Peyer's patch (tissue), 4 donors: Measurements from ENCODE around the gene ATP5PO. TPM values are rescaled to one million over a fixed set of nuclear protein-coding genes. Genes with fewer than 3 reads are reported as not detected.
A peak's percentile ranks its signal among the peaks of the same experiment; 100 is the strongest.

Experiments used
- DNase-seq, 3 donors: peaks; one replicate each; pipeline ENCODE4 v3.0.0-alpha.2; 2017 to 2019
- H3K27ac ChIP-seq, 4 donors: fragments of 200-600 bp; sonication (generic); one replicate each; pipeline ENCODE4 v1.5.1; 2016 to 2019
- H3K27me3 ChIP-seq, 2 donors: fragments of 200-600 bp; sonication (generic); one replicate each; pipeline ENCODE4 v1.5.1; 2019
- H3K36me3 ChIP-seq, 3 donors: fragments of 200-600 bp; sonication (generic); one replicate each; pipeline ENCODE4 v1.5.1; 2016 to 2019
- H3K4me1 ChIP-seq, 4 donors: fragments of 200-600 bp; sonication (generic); one replicate each; pipeline ENCODE4 v1.5.1; 2016 to 2019
- H3K4me3 ChIP-seq, 4 donors: fragments of 200-600 bp; sonication (generic); 1 replicate in 3 of 4; 2 replicates in 1 of 4; pipeline ENCODE4 v1.5.1; 2016 to 2019; ENCODE audit warnings: mild to moderate bottlenecking in 1 of 4
- H3K9me3 ChIP-seq, 4 donors: fragments of 200-600 bp; sonication (generic); one replicate each; pipeline ENCODE4 v1.5.1; 2016 to 2019; ENCODE audit warnings: mild to moderate bottlenecking in 1 of 4
- POLR2A ChIP-seq, 2 donors: fragments of 450-650 bp; IDR thresholded peaks; one replicate each; pipeline ENCODE4 v1.5.1; 2017; ENCODE audit warnings: antibody characterized with exemption in 2 of 2, mild to moderate bottlenecking in 2 of 2, moderate library complexity in 2 of 2
- total RNA-seq, 4 donors: library from RNA; depleted of rRNA; stranded (reverse); fragments of >200 nt; gene quantifications; one replicate each; pipeline ENCODE4 v1.1.0, GENCODE V29; 2016
- TF ChIP-seq, protein P1 (sequence below), 6 experiments: fragments of 450-650 bp in 4 of 6; fragments of 200-600 bp in 2 of 6; sonication (generic) in 1 of 6; IDR thresholded peaks; one replicate each; pipeline ENCODE4 v1.5.1; 2017 to 2019; ENCODE audit warnings: antibody characterized with exemption in 6 of 6, mild to moderate bottlenecking in 3 of 6, moderate library complexity in 1 of 6

ATP5PO gene
- total RNA-seq, 4 donors from 2014 or later: 178 to 291 (median 203) TPM

DNA sequence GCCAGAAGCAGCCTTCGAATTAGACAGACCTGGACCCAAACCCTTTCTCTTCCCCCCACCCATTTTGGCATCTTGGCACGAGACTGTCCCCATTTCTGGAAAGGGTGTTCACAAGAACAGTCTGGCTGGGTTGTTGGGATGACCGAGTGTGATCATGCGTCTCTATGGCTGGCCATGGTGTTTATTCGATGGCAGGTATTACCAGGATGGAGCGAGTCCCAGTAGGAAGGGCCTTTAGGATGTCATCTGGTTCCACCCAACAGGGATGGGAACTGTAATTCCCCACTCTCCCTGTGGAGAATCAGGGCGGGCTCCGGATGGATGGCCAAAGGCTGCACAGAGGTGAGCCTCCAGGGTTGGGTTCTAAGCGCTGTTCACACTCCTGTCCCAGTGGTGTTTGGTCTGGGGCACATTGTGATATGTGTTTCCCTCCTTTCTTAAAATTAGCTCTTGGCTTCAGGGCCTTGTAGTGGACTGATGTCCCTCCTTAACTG is 33.4 kb upstream of the ATP5PO start:
- H3K27ac ChIP-seq: peak overlapping the region; percentile 79 to 89 (median 87)
- DNase-seq: no peak
- H3K36me3 ChIP-seq: no peaks in the 10 kb centered on the region
- peaks cover 0 to 26% (median 14%) of the 10 kb centered on the region in 4 donors for H3K4me1 ChIP-seq
- H3K9me3 ChIP-seq: no peaks in the 10 kb centered on the region
- H3K27me3 ChIP-seq: no peaks in the 10 kb centered on the region
- TF ChIP-seq, protein P1, sequence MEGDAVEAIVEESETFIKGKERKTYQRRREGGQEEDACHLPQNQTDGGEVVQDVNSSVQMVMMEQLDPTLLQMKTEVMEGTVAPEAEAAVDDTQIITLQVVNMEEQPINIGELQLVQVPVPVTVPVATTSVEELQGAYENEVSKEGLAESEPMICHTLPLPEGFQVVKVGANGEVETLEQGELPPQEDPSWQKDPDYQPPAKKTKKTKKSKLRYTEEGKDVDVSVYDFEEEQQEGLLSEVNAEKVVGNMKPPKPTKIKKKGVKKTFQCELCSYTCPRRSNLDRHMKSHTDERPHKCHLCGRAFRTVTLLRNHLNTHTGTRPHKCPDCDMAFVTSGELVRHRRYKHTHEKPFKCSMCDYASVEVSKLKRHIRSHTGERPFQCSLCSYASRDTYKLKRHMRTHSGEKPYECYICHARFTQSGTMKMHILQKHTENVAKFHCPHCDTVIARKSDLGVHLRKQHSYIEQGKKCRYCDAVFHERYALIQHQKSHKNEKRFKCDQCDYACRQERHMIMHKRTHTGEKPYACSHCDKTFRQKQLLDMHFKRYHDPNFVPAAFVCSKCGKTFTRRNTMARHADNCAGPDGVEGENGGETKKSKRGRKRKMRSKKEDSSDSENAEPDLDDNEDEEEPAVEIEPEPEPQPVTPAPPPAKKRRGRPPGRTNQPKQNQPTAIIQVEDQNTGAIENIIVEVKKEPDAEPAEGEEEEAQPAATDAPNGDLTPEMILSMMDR (IDR thresholded peaks at IDR 0.05): no peak
- TF ChIP-seq POLR2A (IDR thresholded peaks at IDR 0.05): no peak
- no peak overlapping the region for H3K4me3 ChIP-seq

DNA sequence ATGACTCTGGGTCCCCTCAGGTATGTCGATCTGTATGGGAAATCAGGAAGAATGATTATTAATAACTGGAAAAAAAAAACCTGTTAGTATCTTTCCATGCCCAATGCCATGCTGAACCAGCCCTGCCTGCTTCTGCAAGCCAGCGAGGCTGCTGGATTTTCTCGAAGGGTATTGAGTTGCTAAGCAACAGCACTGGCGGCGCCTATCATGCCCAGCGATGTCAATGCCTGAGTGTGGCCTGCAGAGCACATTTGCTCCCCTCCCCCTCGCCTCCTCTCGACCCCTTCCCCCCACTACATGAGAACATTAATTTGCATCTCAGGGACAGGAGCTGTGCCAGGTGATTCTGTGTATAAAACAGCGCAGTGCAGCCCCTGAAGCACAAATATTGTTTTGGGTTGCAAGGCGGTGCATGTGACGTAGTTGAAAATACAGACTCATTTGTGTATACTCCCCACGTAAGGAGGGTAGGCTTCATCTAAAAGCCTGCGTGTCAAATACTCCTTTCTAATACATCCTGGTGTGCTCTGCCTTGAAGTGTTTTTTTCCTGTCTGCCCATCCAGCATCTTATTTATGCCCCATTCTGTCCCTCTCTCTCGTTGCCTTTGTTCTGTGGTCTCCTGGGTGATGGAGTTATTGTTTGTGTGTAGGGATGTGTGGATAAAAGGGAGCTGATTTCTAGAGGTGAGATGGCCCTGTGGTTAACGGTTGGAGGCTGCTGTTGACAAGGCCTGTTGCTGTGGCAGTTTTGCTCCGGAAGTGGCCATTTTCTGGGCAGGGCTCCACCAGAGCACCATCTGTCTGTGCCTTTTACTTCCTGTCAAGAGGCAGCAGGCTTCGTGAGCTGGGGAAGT is 32.7 kb upstream of the ATP5PO start:
- H3K36me3 ChIP-seq: no peaks in the 10 kb centered on the region

DNA sequence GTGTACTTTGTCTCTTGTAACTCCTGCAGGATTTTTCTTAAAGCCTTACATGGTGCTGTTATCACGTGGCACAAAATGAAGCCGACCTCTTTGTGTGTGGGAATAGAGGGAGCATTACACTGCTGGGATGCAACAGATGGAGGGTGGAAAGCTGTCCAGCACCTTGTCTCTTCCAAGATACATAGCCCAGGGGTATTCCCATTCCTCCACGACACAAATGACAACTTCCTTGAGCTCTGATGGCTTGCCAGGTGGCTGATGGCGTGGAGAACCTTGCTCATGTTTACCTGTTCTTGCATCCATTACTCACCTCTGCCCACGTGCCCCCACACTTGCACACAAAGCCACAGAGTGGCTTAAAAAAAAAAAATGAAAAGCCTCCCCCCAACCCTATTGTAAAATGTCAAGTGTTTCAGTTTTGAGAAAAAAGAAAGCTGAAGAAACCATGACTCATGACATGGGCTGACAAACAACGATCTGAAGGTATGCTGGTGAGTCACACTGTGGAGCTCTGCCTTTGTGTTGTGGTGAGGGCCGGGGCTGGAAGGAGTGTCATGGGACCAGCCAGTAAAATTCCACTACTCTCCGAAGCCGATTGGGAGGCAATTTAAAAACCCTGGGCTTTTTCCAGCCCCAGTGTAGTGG is 32.0 kb upstream of the ATP5PO start:
- H3K27me3 ChIP-seq: no peaks in the 10 kb centered on the region
- H3K4me3 ChIP-seq: peak overlapping the region; percentile 19 to 33 (median 24)
- H3K36me3 ChIP-seq: no peaks in the 10 kb centered on the region
- peak; percentile 73 to 92 (median 79) for DNase-seq
- peaks cover 0 to 26% (median 14%) of the 10 kb centered on the region in 4 donors for H3K4me1 ChIP-seq
- no peak for TF ChIP-seq POLR2A (IDR thresholded peaks at IDR 0.05)
- TF ChIP-seq, protein P1 (IDR thresholded peaks at IDR 0.05): no peak
- H3K9me3 ChIP-seq: no peaks in the 10 kb centered on the region
- H3K27ac ChIP-seq: peak overlapping the region; percentile 79 to 89 (median 87)

More for the DNA sequence above, 32.7 kb upstream of the ATP5PO start:
- no peaks in the 10 kb centered on the region for H3K9me3 ChIP-seq
- TF ChIP-seq POLR2A (IDR thresholded peaks at IDR 0.05): no peak
- TF ChIP-seq, protein P1 (IDR thresholded peaks at IDR 0.05): no peak
- H3K27ac ChIP-seq: peak overlapping the region; percentile 79 to 89 (median 87)
- H3K4me1 ChIP-seq: peaks cover 0 to 26% (median 14%) of the 10 kb centered on the region in 4 donors
- peak in 2 of 3 donors; percentile 84 to 92 for DNase-seq
- H3K27me3 ChIP-seq: no peaks in the 10 kb centered on the region
- peak overlapping the region; percentile 19 to 33 (median 24) for H3K4me3 ChIP-seq

DNA sequence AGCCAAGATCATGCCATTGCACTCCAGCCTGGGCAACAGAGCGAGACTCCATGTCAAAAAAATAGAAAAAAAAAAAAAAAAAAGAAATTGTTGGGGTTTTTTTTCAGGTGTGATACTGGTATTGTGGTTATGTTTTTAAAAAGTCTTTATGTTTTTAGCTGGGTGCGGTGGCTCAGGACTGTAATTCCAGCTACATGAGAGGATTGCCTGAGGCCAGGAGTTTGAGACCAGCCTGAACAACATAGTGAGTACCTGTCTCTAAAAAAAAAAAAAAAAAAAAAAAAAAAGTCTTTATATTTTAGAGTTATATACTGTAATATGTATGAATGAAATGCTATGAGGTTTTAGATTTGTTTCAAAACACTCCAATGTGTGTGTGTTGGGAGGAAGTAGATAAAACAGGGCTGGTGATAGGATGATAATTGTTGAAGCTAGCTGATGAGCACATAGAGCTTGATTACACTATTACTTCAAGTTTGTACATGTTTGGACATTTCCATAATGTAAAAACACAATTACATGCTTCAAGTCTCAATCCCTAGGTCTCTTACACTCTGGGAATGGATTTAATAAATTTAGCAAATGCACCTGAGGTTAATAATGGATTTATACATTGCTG is 30.2 kb upstream of the ATP5PO start:
- DNase-seq: no peak
- no peaks in the 10 kb centered on the region for H3K36me3 ChIP-seq
- peaks cover 0 to 26% (median 14%) of the 10 kb centered on the region in 4 donors for H3K4me1 ChIP-seq
- TF ChIP-seq, protein P1 (IDR thresholded peaks at IDR 0.05): no peak
- no peak for TF ChIP-seq POLR2A (IDR thresholded peaks at IDR 0.05)
- no peak overlapping the region for H3K4me3 ChIP-seq
- H3K9me3 ChIP-seq: no peaks in the 10 kb centered on the region
- no peak overlapping the region for H3K27ac ChIP-seq
- H3K27me3 ChIP-seq: no peaks in the 10 kb centered on the region

DNA sequence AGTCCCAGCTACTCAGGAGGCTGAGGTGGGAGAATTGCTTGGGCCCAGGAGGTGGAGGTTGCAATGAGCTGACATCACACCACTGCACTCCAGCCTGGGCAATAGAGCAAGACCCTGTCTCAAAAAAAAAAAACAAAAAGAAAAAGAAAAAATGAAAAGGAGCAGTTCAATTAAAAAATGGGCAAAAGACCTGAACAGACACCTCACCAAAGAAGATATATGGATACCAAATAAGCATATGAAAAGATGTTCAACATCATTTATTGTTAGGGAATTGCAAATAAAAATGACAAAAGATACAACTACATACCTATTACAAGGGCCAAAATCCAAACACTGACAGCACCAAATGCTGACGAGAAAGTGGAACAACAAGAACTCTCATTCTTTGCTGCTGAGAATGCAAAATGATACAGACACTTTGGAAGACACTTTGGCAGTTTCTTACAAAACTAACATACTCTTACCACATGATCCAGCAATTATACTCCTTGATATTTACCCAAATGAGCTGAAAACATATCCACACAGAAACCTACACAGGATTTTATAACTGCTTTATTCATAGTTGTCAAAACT is 28.7 kb upstream of the ATP5PO start:
- no peaks in the 10 kb centered on the region for H3K36me3 ChIP-seq
- no peak overlapping the region for H3K27ac ChIP-seq
- peaks cover 0 to 24% (median 11%) of the 10 kb centered on the region in 4 donors for H3K4me1 ChIP-seq
- H3K4me3 ChIP-seq: no peak overlapping the region
- H3K9me3 ChIP-seq: no peaks in the 10 kb centered on the region
- TF ChIP-seq, protein P1 (IDR thresholded peaks at IDR 0.05): no peak
- TF ChIP-seq POLR2A (IDR thresholded peaks at IDR 0.05): no peak
- DNase-seq: no peak
- H3K27me3 ChIP-seq: no peaks in the 10 kb centered on the region
